RWPE2 (cell line): Measurements from ENCODE around the gene SIX5.
A peak's percentile ranks its signal among the peaks of the same experiment; 100 is the strongest.

Experiments used
- ATAC-seq: fragments of 200-7000 bp; cut with Tn5 transposase; 3 replicates; pipeline ENCODE4 v1.9.1; 2021; ENCODE audit warnings: low read depth
- DNase-seq: peaks from one replicate; pipeline ENCODE4 v3.0.0-alpha.2; 2020; ENCODE audit warnings: low spot score
- H3K27ac ChIP-seq: fragments of 450-650 bp; 2 replicates; pipeline ENCODE4 v1.5.1; 2017; ENCODE audit warnings: mild to moderate bottlenecking; ENCODE audit not compliant: poor library complexity, severe bottlenecking
- H3K27me3 ChIP-seq: fragments of 250-450 bp; sonication (Bioruptor Pico); 2 replicates; pipeline ENCODE4 v1.5.1; 2021; ENCODE audit warnings: mild to moderate bottlenecking, moderate library complexity; ENCODE audit not compliant: insufficient read depth, poor library complexity, severe bottlenecking
- H3K36me3 ChIP-seq: fragments of 250-450 bp; sonication (Bioruptor Pico); 2 replicates; pipeline ENCODE4 v1.5.1; 2020; ENCODE audit warnings: low read depth, mild to moderate bottlenecking, moderate library complexity
- H3K4me1 ChIP-seq: fragments of 250-450 bp; sonication (Bioruptor Pico); 2 replicates; pipeline ENCODE4 v1.5.1; 2021; ENCODE audit warnings: mild to moderate bottlenecking, moderate library complexity; ENCODE audit not compliant: insufficient read depth, poor library complexity, severe bottlenecking
- H3K4me3 ChIP-seq: fragments of 250-450 bp; sonication (Bioruptor Pico); 2 replicates; pipeline ENCODE4 v1.5.1; 2021; ENCODE audit warnings: mild to moderate bottlenecking, moderate library complexity; ENCODE audit not compliant: severe bottlenecking
- H3K9me3 ChIP-seq: fragments of 250-450 bp; sonication (Bioruptor Pico); 2 replicates; pipeline ENCODE4 v1.5.1; 2021; ENCODE audit warnings: mild to moderate bottlenecking, moderate library complexity; ENCODE audit not compliant: severe bottlenecking
- CTCF ChIP-seq: fragments of 450-650 bp; IDR thresholded peaks from one replicate; pipeline ENCODE4 v1.5.1; 2017; ENCODE audit warnings: mild to moderate bottlenecking, moderate library complexity; ENCODE audit not compliant: poor library complexity, severe bottlenecking

Gene SIX5

GRCh38 chr19:45782820-45783785 lies 14.1 kb upstream of the SIX5 start:
- Histone ChIP-seq H3K9me3 (no peaks in the 10 kb centered on the region), H3K4me3 (no peak overlapping the region), H3K27me3 (no peaks in the 10 kb centered on the region), H3K4me1 (peaks cover 27% of the 10 kb centered on the region), H3K27ac (peak overlapping the region; percentile 82), H3K36me3 (peaks cover 18% of the 10 kb centered on the region)
- peak; percentile 35 for ATAC-seq
- DNase-seq, result no peak
- TF ChIP-seq CTCF, result peak; percentile 15

- no peak for TF ChIP-seq CTCF
- Histone ChIP-seq H3K27me3 (no peaks in the 10 kb centered on the region), H3K27ac (peak within 1 kb of the TSS; percentile 82), H3K36me3 (peaks cover 22% of the 10 kb centered on the region), H3K4me3 (no peak within 1 kb of the TSS), H3K9me3 (no peaks in the 10 kb centered on the region), H3K4me1 (peaks cover 27% of the 10 kb centered on the region)
- ATAC-seq (peak; percentile 3), DNase-seq (no peak)
Observed at GRCh38 chr19:45782162-45782691, 13.2 kb upstream of the SIX5 start, which contains the start of gene DMPK. DMPK (minus strand) TSS chr19:45782490; CDS start chr19:45782352, 138 bp downstream.

GRCh38 chr19:45781214-45782161 lies 12.4 kb upstream of the SIX5 start:
- no peak for TF ChIP-seq CTCF
- Histone ChIP-seq H3K4me1 (peaks cover 27% of the 10 kb centered on the region), H3K36me3 (peaks cover 29% of the 10 kb centered on the region), H3K9me3 (no peaks in the 10 kb centered on the region), H3K27me3 (no peaks in the 10 kb centered on the region), H3K27ac (peak overlapping the region; percentile 82), H3K4me3 (no peak overlapping the region)
- ATAC-seq (peak; percentile 42), DNase-seq (no peak)

GRCh38 chr19:45780448-45781213 lies 11.6 kb upstream of the SIX5 start:
- H3K9me3 ChIP-seq, result no peaks in the 10 kb centered on the region
- H3K4me1 ChIP-seq, result peaks cover 27% of the 10 kb centered on the region
- peaks cover 26% of the 10 kb centered on the region for H3K36me3 ChIP-seq
- H3K27ac ChIP-seq, result peak overlapping the region; percentile 82
- H3K27me3 ChIP-seq, result no peaks in the 10 kb centered on the region
- ATAC-seq (no peak), DNase-seq (no peak)
- H3K4me3 ChIP-seq, result no peak overlapping the region
- no peak for TF ChIP-seq CTCF
